ENCODE data around the gene HELZ2. TPM values are rescaled to one million over a fixed set of nuclear protein-coding genes. Genes with fewer than 3 reads are reported as not detected.

The HELZ2 gene
- total and polyA plus RNA-seq, 10 of the 15 experiments (the other 5 are each of a cell fraction or from before 2014, with no cell fraction given) = 0.05 to 33.3 (median 6.2) TPM

- TF ChIP-seq ZBTB40 (IDR thresholded peaks at IDR 0.05; ENCODE audit: borderline replicate concordance) (no peak), NFIC (IDR thresholded peaks at IDR 0.05; ENCODE audit: low read depth, low read length) (peak; percentile 89; the same call in 1 of the 2 replicates), SPI1 (IDR thresholded peaks at IDR 0.05; ENCODE audit: borderline replicate concordance, insufficient read depth, low read depth, low read length) (no peak), RCOR1 (conservative IDR thresholded peaks at IDR 0.05; ENCODE audit: low read depth, low read length) (0 out of 2 replicates have a peak, but pooled peaks have one; percentile 50), POLR2AphosphoS5 (IDR thresholded peaks at IDR 0.05; ENCODE audit: low read length) (0 out of 2 replicates have a peak, but pooled peaks have one; percentile 24), BCLAF1 (IDR thresholded peaks at IDR 0.05) (no peak), MEF2B (IDR thresholded peaks at IDR 0.05; ENCODE audit: partially characterized antibody, poor library complexity, severe bottlenecking) (peak; percentile 25), NFYA (IDR thresholded peaks at IDR 0.05; ENCODE audit: borderline replicate concordance, low read depth, low read length) (no peak), CBFB (IDR thresholded peaks at IDR 0.05; ENCODE audit: low read depth) (peak; percentile 99), YY1 (IDR thresholded peaks at IDR 0.05; ENCODE audit: low read depth, low read length) (0 out of 2 replicates have a peak, but pooled peaks have one; percentile 8), PAX8 (IDR thresholded peaks at IDR 0.05) (no peak), ZNF622 (IDR thresholded peaks at IDR 0.05) (no peak), ZNF217 (IDR thresholded peaks at IDR 0.05) (no peak; the same call in 1 of the 2 replicates), RUNX3 (IDR thresholded peaks at IDR 0.05; ENCODE audit: low read length) (peak; percentile 100), ZNF384 (IDR thresholded peaks at IDR 0.05; ENCODE audit: borderline replicate concordance, low read depth, low read length) (no peak), KLF5 (IDR thresholded peaks at IDR 0.05; ENCODE audit: partially characterized antibody) (no peak), GATAD2B (conservative IDR thresholded peaks at IDR 0.05; ENCODE audit: low read depth) (no peak), NRF1 (conservative IDR thresholded peaks at IDR 0.05; ENCODE audit: low read depth, low read length) (no peak), USF2 (IDR thresholded peaks at IDR 0.05; ENCODE audit: borderline replicate concordance, low read depth, low read length) (no peak), NR2C1 (IDR thresholded peaks at IDR 0.05) (no peak)
Measured at GRCh38 chr20:63567386-63568169, 6.5 kb downstream of the HELZ2 start (continued).

All from GM12878 (cell line).